ENCODE data around the gene IRAK3.

IRAK3 gene

GRCh38 chr12:66188584-66189485 is at the start of gene IRAK3:
TSS of gene IRAK3 (plus strand) at chr12:66189214. CDS start at chr12:66189300, 86 bp downstream.
- DNase-seq = peak in 27 of 56 donors; percentile 2 to 44 (median 10)

GRCh38 chr12:66139328-66139727 is 49.7 kb upstream of the IRAK3 start:
- DNase-seq = no peak

GRCh38 chr12:66140731-66141130 is 48.3 kb upstream of the IRAK3 start:
- DNase-seq = no peak

GRCh38 chr12:66141299-66141698 is 47.7 kb upstream of the IRAK3 start:
- DNase-seq = no peak

- DNase-seq = no peak
Measured at GRCh38 chr12:66142826-66143225, 46.2 kb upstream of the IRAK3 start.

- DNase-seq = no peak
Measured at GRCh38 chr12:66143868-66144267, 45.1 kb upstream of the IRAK3 start.

GRCh38 chr12:66144791-66145754 is 43.9 kb upstream of the IRAK3 start:
- DNase-seq = peak in 1 of 56 donors; percentile 17

- DNase-seq = no peak
Measured at GRCh38 chr12:66149702-66150398, 39.2 kb upstream of the IRAK3 start.

GRCh38 chr12:66152732-66153131 is 36.3 kb upstream of the IRAK3 start:
- DNase-seq = no peak

- no peak for DNase-seq
Measured at GRCh38 chr12:66154776-66155175, 34.2 kb upstream of the IRAK3 start.

GRCh38 chr12:66156654-66157053 is 32.4 kb upstream of the IRAK3 start:
- no peak for DNase-seq

GRCh38 chr12:66159123-66159522 is 29.9 kb upstream of the IRAK3 start:
- no peak for DNase-seq

GRCh38 chr12:66160704-66161103 is 28.3 kb upstream of the IRAK3 start:
- DNase-seq = no peak

- DNase-seq = no peak
Measured at GRCh38 chr12:66162701-66163100, 26.3 kb upstream of the IRAK3 start.

GRCh38 chr12:66163289-66163688 is 25.7 kb upstream of the IRAK3 start:
- no peak for DNase-seq

GRCh38 chr12:66164349-66164821 is 24.6 kb upstream of the IRAK3 start:
- DNase-seq = no peak

- DNase-seq = no peak
Measured at GRCh38 chr12:66165141-66165540, 23.9 kb upstream of the IRAK3 start.

- DNase-seq = no peak
Measured at GRCh38 chr12:66166561-66166960, 22.5 kb upstream of the IRAK3 start.

GRCh38 chr12:66168410-66168809 is 20.6 kb upstream of the IRAK3 start:
- no peak for DNase-seq

- peak; percentile 31 to 96 (median 84) for DNase-seq
Measured at GRCh38 chr12:66169221-66170170, 19.5 kb upstream of the IRAK3 start, which contains the start of gene TMBIM4. TSS of gene TMBIM4 (minus strand) at chr12:66169996. CDS start at chr12:66169951, 45 bp downstream.

Data from amygdala (tissue), 56 donors.